ENCODE results near the gene ADGRV1.
"Not testable (repeated sequence)": the region's sequence is repeated elsewhere in the genome, so short reads cannot be mapped to it uniquely, and the experiment has no call there.

ADGRV1 gene

GRCh38 chr5:90741022-90741564 lies 182.5 kb downstream of the ADGRV1 start:
- DNase-seq: no peak

- no peak for DNase-seq
These were observed 187.5 kb downstream of the ADGRV1 start for GRCh38 chr5:90746119-90746518.

GRCh38 chr5:90747175-90747574 lies 188.6 kb downstream of the ADGRV1 start:
- DNase-seq: no peak

GRCh38 chr5:90747693-90748092 lies 189.1 kb downstream of the ADGRV1 start:
- no peak for DNase-seq

- DNase-seq: no peak
These were observed 200.5 kb downstream of the ADGRV1 start for GRCh38 chr5:90759119-90759518.

- no peak for DNase-seq
These were observed 209.1 kb downstream of the ADGRV1 start for GRCh38 chr5:90767710-90768109.

- not testable (repeated sequence) for DNase-seq
These were observed 211.5 kb downstream of the ADGRV1 start for GRCh38 chr5:90770006-90770541.

GRCh38 chr5:90777959-90778358 lies 219.4 kb downstream of the ADGRV1 start:
- no peak for DNase-seq

- peak; percentile 42 for DNase-seq
These were observed 225.1 kb downstream of the ADGRV1 start for GRCh38 chr5:90783460-90784333.

- DNase-seq: no peak
These were observed 228.2 kb downstream of the ADGRV1 start for GRCh38 chr5:90786756-90787155.

- DNase-seq: no peak
These were observed 234.1 kb downstream of the ADGRV1 start for GRCh38 chr5:90792725-90793124.

- DNase-seq: no peak
These were observed 234.6 kb downstream of the ADGRV1 start for GRCh38 chr5:90793183-90793582.

- DNase-seq: not testable (repeated sequence)
These were observed 238.3 kb downstream of the ADGRV1 start for GRCh38 chr5:90796919-90797318.

GRCh38 chr5:90800082-90800481 lies 241.5 kb downstream of the ADGRV1 start:
- DNase-seq: not testable (repeated sequence)

- not testable (repeated sequence) for DNase-seq
These were observed 241.9 kb downstream of the ADGRV1 start for GRCh38 chr5:90800515-90800914.

- DNase-seq: peak; percentile 30
These were observed 244.1 kb downstream of the ADGRV1 start for GRCh38 chr5:90802474-90803317.

- DNase-seq: no peak
These were observed 244.8 kb downstream of the ADGRV1 start for GRCh38 chr5:90803381-90803780.

GRCh38 chr5:90803876-90804275 lies 245.3 kb downstream of the ADGRV1 start:
- no peak for DNase-seq

GRCh38 chr5:90807496-90807895 lies 248.9 kb downstream of the ADGRV1 start:
- no peak for DNase-seq

- no peak for DNase-seq
These were observed 250.9 kb downstream of the ADGRV1 start for GRCh38 chr5:90809311-90810056.

GRCh38 chr5:90810211-90810610 lies 251.6 kb downstream of the ADGRV1 start:
- no peak for DNase-seq

GRCh38 chr5:90813392-90813791 lies 254.8 kb downstream of the ADGRV1 start:
- DNase-seq: no peak

Measured in NCI-H1105 treated with DMSO at 0.1 percent for 48 hours (cell line).